Upper lobe of right lung (tissue), 1 donor: ENCODE measurements around the gene NF1. TPM values are rescaled to one million over a fixed set of nuclear protein-coding genes. Genes with fewer than 3 reads are reported as not detected.

Experiments used
- ATAC-seq: fragments of 200-7000 bp; cut with Tn5 transposase; one replicate; pipeline ENCODE4 v1.9.1; 2020; ENCODE audit warnings: mild to moderate bottlenecking, moderate library complexity
- DNase-seq: peaks from one replicate; pipeline ENCODE4 v3.0.0-alpha.2; 2020
- H3K27ac ChIP-seq: fragments of 200-600 bp; one replicate; pipeline ENCODE4 v1.8.0; 2022
- H3K27me3 ChIP-seq: fragments of 200-600 bp; one replicate; pipeline ENCODE4 v1.8.0; 2022; ENCODE audit warnings: mild to moderate bottlenecking
- H3K36me3 ChIP-seq: fragments of 200-600 bp; one replicate; pipeline ENCODE4 v1.8.0; 2022
- H3K4me1 ChIP-seq: fragments of 200-600 bp; one replicate; pipeline ENCODE4 v1.8.0; 2022
- H3K4me3 ChIP-seq: fragments of 200-600 bp; one replicate; pipeline ENCODE4 v1.8.0; 2022; ENCODE audit warnings: mild to moderate bottlenecking
- H3K9me3 ChIP-seq: fragments of 200-600 bp; one replicate; pipeline ENCODE4 v1.8.0; 2022
- CTCF ChIP-seq: fragments of 200-600 bp; IDR thresholded peaks from one replicate; pipeline ENCODE4 v1.8.0; 2022; ENCODE audit warnings: antibody characterized with exemption
- intact Hi-C: fragments of 100-400 bp; cut with DNase I; formaldehyde crosslinking; loops from one replicate; pipeline ENCODE4 v1.11.0; 2022
- total RNA-seq: library from RNA; stranded (reverse); fragmentation: NEBNext Ultra II Directional; extraction: Animal tissue kit (Norgen Biotek cat#: 25700); gene quantifications from one replicate; pipeline ENCODE4 v1.2.1, GENCODE V29; 2021
- donor health status: DM: no; HTN: yes; CAD: no; lungs with severe emphysema.

NF1 gene
- total RNA-seq, 1 donor from 2014 or later = 61.6 TPM

DNA sequence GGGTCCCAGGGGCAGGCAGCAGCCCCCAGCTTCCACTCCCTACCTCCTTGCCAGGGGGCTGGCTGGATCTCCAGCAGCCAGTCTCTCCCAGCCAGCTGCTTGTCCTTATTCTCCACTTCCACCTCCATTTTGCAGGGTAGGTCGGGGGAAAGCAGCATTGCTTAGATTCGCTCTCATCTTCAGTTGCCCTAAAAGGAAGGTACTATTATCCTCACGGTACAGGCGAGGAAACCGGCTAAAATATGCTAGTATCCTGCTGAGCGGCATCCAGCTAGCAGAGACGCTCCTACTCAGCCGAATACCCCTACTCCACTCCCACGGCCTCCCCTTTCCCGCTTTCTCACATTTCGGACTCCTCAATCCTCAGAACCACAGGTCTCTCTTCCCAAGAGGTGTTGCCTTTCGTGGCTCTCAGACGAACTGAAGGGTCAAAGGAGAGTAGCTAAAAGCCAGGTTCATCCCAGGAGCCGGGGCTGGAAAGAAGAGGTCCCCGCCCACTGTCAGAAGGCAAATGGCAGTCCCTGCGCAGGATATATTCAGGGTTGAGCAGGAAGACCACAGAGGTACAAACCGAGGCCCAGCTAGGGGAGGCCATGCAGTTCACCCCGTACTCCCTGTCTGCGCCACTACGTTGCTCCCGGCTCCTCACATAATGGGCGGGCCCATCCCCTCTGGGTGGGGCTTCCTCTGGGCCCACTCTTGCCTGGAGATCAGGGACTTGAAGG lies 295.0 kb downstream of the NF1 start:
- no peak overlapping the region for H3K27ac ChIP-seq
- intact Hi-C loops = no loop called here
- no peak overlapping the region for H3K4me3 ChIP-seq
- no peak for ATAC-seq
- H3K9me3 ChIP-seq = no peaks in the 10 kb centered on the region
- no peak for TF ChIP-seq CTCF
- no peak for DNase-seq
- peaks cover 51% of the 10 kb centered on the region for H3K27me3 ChIP-seq
- no peaks in the 10 kb centered on the region for H3K4me1 ChIP-seq
- no peaks in the 10 kb centered on the region for H3K36me3 ChIP-seq

DNA sequence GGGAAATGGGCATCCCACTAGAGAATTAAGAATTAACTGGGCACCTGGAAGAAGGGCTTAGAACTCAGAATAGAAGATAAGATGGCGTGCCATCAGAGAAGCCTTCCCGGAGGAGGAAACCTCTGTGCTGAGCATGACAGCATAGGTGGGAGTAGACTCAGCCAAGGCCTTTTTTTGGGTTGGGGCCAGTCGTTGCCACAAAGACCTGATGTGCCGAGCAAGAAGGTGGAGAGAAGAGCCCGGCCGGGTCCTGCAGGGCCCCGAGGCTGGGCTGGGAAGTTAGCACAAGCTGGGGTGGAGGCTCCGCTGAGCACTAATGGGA lies 295.6 kb downstream of the NF1 start:
- Histone ChIP-seq H3K27ac (no peak overlapping the region), H3K9me3 (no peaks in the 10 kb centered on the region), H3K4me1 (no peaks in the 10 kb centered on the region), H3K4me3 (no peak overlapping the region), H3K27me3 (peaks cover 55% of the 10 kb centered on the region), H3K36me3 (no peaks in the 10 kb centered on the region)
- intact Hi-C loops = no loop called here
- ATAC-seq = no peak
- no peak for DNase-seq
- TF ChIP-seq CTCF = no peak

- DNase-seq = no peak
- H3K9me3 ChIP-seq = no peaks in the 10 kb centered on the region
- H3K4me1 ChIP-seq = no peaks in the 10 kb centered on the region
- intact Hi-C loops = no loop called here
- H3K27ac ChIP-seq = no peak overlapping the region
- peak; percentile 12 for ATAC-seq
- H3K4me3 ChIP-seq = peak overlapping the region; percentile 39
- no peaks in the 10 kb centered on the region for H3K36me3 ChIP-seq
- no peak for TF ChIP-seq CTCF
- peaks cover 58% of the 10 kb centered on the region for H3K27me3 ChIP-seq
Measured at GRCh38 chr17:31390748-31391495, 296.1 kb downstream of the NF1 start.

GRCh38 chr17:31391496-31391949 lies 296.7 kb downstream of the NF1 start, which contains the start of gene RAB11FIP4:
RAB11FIP4 (plus strand) TSS chr17:31391675; CDS start chr17:31391853, 178 bp downstream.
- Histone ChIP-seq H3K27ac (no peak within 1 kb of the TSS), H3K4me1 (no peaks in the 10 kb centered on the region), H3K4me3 (peak within 1 kb of the TSS; percentile 39), H3K27me3 (peaks cover 58% of the 10 kb centered on the region), H3K9me3 (no peaks in the 10 kb centered on the region), H3K36me3 (no peaks in the 10 kb centered on the region)
- no peak for TF ChIP-seq CTCF
- intact Hi-C loops = no loop called here
- no peak for DNase-seq
- peak; percentile 31 for ATAC-seq

- ATAC-seq (peak; percentile 4), DNase-seq (peak; percentile 51)
- H3K4me1 ChIP-seq = no peaks in the 10 kb centered on the region
- peaks cover 58% of the 10 kb centered on the region for H3K27me3 ChIP-seq
- H3K36me3 ChIP-seq = no peaks in the 10 kb centered on the region
- H3K27ac ChIP-seq = no peak overlapping the region
- no peak for TF ChIP-seq CTCF
- peak overlapping the region; percentile 21 for H3K4me3 ChIP-seq
- H3K9me3 ChIP-seq = no peaks in the 10 kb centered on the region
- intact Hi-C loops = no loop called here
Measured at GRCh38 chr17:31392002-31392855, 297.5 kb downstream of the NF1 start.
